ENCODE measurements around the gene NCOA1.
"Not testable (repeated sequence)": the region's sequence is repeated elsewhere in the genome, so short reads cannot be mapped to it uniquely, and the experiment has no call there.

NCOA1 gene

DNA sequence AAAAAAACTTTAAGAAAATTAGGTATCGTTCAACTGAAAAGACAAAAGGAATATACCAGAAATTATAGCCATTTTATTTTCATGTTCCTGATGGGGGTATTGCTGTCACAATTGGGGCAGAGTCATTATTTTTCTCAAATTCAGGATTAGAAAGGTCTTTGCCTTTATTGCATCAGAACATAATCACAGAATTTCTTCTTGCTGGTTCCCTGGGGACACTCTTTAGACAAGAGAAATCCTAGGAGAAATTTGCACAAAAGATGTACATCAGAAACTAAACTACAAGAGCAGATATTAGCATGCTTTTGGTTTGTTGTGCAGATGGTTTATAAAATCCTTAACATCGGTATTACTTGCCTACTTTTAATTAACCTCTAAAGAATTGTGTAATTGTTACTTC, 103.2 kb downstream of the NCOA1 start:
- no peak for DNase-seq (ENCODE audit: low spot score)
- in situ Hi-C loops (cut with MboI; ENCODE audit: low sequenced_read_pairs, unreplicated experiment), result no loop called here
- TF ChIP-seq, protein P1, sequence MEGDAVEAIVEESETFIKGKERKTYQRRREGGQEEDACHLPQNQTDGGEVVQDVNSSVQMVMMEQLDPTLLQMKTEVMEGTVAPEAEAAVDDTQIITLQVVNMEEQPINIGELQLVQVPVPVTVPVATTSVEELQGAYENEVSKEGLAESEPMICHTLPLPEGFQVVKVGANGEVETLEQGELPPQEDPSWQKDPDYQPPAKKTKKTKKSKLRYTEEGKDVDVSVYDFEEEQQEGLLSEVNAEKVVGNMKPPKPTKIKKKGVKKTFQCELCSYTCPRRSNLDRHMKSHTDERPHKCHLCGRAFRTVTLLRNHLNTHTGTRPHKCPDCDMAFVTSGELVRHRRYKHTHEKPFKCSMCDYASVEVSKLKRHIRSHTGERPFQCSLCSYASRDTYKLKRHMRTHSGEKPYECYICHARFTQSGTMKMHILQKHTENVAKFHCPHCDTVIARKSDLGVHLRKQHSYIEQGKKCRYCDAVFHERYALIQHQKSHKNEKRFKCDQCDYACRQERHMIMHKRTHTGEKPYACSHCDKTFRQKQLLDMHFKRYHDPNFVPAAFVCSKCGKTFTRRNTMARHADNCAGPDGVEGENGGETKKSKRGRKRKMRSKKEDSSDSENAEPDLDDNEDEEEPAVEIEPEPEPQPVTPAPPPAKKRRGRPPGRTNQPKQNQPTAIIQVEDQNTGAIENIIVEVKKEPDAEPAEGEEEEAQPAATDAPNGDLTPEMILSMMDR (IDR thresholded peaks at IDR 0.05; ENCODE audit: borderline replicate concordance, control extremely low read depth, extremely low read depth, insufficient read depth, missing control alignments), result no peak

GRCh38 chr2:24597181-24597870, 106.3 kb downstream of the NCOA1 start:
- TF ChIP-seq, protein P1 (IDR thresholded peaks at IDR 0.05; ENCODE audit: borderline replicate concordance, control extremely low read depth, extremely low read depth, insufficient read depth, missing control alignments), result no peak
- in situ Hi-C loops (cut with MboI; ENCODE audit: low sequenced_read_pairs, unreplicated experiment), result no loop called here
- DNase-seq (ENCODE audit: low spot score), result no peak

DNA sequence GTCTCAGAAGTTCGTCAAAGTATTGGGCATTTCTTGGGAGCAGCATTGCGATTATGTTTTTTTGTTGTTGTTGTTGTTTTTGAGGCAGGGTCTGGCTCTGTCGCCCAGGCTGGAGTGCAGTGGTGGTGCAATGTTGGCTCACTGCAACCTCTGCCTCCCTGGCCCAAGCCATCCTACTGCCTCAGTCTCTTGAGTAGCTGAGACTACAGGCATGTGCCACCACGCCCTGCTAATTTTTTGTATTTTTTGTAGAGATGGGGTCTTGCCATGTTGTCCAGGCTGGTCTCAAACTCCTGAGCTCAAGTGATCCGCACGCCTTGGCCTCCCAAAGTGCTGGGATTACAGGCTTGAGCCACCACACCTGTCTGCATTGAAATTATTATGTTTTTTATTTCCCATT, 109.1 kb downstream of the NCOA1 start:
- in situ Hi-C loops (cut with MboI; ENCODE audit: low sequenced_read_pairs, unreplicated experiment); DNase-seq (ENCODE audit: low spot score): not testable (repeated sequence)

DNA sequence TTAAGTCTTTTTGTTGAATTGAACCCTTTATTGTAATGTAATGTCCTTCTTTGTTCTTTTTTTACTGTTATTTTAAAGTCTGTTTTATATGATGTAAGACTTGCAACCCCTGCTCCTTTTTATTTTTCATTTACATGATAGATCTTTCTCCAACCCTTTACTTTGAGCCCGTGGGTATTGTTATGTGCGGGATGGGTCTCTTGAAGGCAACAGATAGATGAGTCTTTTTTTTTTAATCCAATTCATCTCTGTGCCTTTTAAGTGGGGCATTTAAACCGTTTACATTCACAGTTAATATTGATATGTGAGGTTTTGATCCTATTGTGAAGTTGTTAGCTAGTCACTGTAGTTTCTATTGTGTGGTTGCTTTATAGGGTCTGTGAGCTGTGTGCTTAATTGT, 120.6 kb downstream of the NCOA1 start:
- DNase-seq (ENCODE audit: low spot score), result no peak
- in situ Hi-C loops (cut with MboI; ENCODE audit: low sequenced_read_pairs, unreplicated experiment), result loop anchor here (10.0 kb wide), 1 partner anchor 213 kb away; no protein-coding TSS in a partner anchor
- TF ChIP-seq, protein P1 (IDR thresholded peaks at IDR 0.05; ENCODE audit: borderline replicate concordance, control extremely low read depth, extremely low read depth, insufficient read depth, missing control alignments), result no peak

DNA sequence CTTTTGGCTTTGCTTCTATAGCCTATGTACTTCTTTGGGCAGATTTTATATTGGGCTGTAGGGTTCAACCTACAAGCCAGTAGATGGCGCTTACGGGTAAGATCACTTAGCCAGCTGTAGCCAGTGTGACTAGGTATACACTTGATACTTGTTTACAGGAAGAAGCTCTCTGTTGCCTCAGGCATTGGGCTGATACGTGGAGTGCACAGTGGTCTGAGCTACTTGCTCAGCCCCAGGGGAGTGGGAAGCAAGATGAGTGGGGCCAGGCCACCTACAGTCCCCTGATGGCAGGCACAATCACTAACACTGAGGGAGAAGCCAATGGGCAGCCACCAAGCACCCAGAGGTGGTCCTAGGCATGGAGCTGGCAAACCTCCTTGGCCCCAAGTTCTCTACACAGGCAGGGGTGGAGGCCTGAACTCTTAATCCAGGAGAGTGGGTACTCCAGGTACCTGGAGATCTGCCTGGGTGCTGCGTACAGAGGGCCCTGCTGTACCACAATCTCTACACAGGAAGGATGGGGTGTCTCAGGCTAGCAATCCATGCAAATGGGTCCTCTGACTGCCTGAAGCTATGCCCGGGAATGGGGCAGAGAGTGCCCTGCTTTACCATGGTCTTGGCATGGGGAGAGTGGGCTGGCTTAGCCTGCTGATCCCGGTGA, 122.2 kb downstream of the NCOA1 start:
- in situ Hi-C loops (cut with MboI; ENCODE audit: low sequenced_read_pairs, unreplicated experiment), result loop anchor here (10.0 kb wide), 1 partner anchor 212 kb away; no protein-coding TSS in a partner anchor
- TF ChIP-seq, protein P1 (IDR thresholded peaks at IDR 0.05; ENCODE audit: borderline replicate concordance, control extremely low read depth, extremely low read depth, insufficient read depth, missing control alignments), result peak; percentile 38
- DNase-seq (ENCODE audit: low spot score), result peak; percentile 44

DNA sequence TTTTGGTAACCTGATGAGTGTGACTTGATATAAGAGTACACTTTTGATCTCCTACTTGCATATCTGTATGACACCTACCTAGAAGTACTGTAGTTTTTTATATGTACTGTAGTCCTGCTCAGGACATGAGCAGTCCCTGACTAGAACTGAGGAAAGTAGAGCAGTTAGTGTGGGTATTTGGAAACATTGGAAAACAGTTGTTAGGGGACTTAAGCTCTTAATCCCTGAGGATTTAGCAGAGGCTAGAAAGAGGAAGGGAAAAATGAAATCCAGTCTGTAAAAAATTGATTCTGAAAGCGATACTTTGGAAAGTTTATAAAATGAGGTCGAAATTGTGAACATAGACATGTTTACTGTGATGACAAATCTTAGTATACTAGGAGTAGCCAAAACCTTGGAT, 125.6 kb downstream of the NCOA1 start:
- no peak for DNase-seq (ENCODE audit: low spot score)
- in situ Hi-C loops (cut with MboI; ENCODE audit: low sequenced_read_pairs, unreplicated experiment), result loop anchor here (10.0 kb wide), 1 partner anchor 208 kb away; no protein-coding TSS in a partner anchor
- TF ChIP-seq, protein P1 (IDR thresholded peaks at IDR 0.05; ENCODE audit: borderline replicate concordance, control extremely low read depth, extremely low read depth, insufficient read depth, missing control alignments), result no peak

- no peak for DNase-seq (ENCODE audit: low spot score)
- TF ChIP-seq, protein P1 (IDR thresholded peaks at IDR 0.05; ENCODE audit: borderline replicate concordance, control extremely low read depth, extremely low read depth, insufficient read depth, missing control alignments), result no peak
- in situ Hi-C loops (cut with MboI; ENCODE audit: low sequenced_read_pairs, unreplicated experiment), result loop anchor here (10.0 kb wide), 1 partner anchor 207 kb away; no protein-coding TSS in a partner anchor
Measured at GRCh38 chr2:24617424-24617823, 126.4 kb downstream of the NCOA1 start.

Measured in GM13976 (cell line).